ENCODE data around the gene STXBP3. TPM values are rescaled to one million over a fixed set of nuclear protein-coding genes. Genes with fewer than 3 reads are reported as not detected.

Gene STXBP3
- polyA plus RNA-seq, 3 donors = 32.3 to 56.2 (median 48.3) TPM

DNA sequence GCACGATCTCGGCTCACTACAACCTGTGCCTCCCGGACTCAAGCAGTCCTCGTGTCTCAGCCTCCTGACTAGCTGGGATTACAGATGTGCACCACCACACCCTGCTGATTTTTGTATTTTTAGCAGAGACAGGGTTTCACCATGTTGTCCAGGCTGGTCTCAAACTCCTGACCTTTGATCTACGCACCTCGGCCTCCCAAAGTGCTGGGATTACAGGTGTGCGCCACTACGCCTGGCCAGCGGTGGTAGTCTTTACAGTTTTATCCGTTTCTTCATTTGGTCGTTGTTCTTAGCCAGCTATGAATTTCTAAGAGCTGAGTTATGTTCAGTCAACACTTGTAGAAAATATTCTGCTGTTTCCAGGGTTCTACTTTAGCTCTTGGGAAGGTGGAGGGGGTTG is 57.1 kb downstream of the STXBP3 start:
- H3K36me3 ChIP-seq (replicated peaks in 1 of 2; ENCODE audit: control insufficient read depth in 1 of 2, insufficient read depth in 2 of 2, low read length in 2 of 2) = peaks cover 91 to 100% of the 10 kb centered on the region in 2 donors

DNA sequence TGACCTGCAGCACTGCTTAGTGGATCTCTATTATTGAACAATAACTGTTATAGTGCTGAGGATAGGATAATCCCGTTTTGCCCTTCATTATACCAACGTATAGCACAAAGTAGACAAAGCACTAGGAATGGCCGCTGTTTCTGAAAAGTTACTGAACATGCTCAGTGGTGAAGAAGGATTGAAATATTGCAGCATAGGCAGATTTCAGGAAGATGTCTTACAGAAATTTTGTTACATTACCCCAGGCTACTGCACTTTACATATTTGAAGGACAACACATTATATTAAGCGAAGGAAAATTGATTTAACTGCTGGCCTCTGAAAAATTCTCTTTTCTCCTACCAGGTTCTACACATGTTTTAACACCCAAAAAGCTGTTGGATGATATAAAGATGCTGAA is 62.0 kb downstream of the STXBP3 start:
- H3K27me3 ChIP-seq (ENCODE audit: control insufficient read depth in 2 of 2, insufficient read depth in 2 of 2, low read length in 2 of 2) = no peaks in the 10 kb centered on the region
- no peak overlapping the region for H3K9ac ChIP-seq (ENCODE audit: insufficient read depth, low read length, poor library complexity, severe bottlenecking)
- Mint-ChIP-seq H3K27me3 (ENCODE audit: low read depth in 3 of 3) (peaks cover 0 to 2% (median 0%) of the 10 kb centered on the region in 3 donors), H3K4me3 (no peak overlapping the region), H3K4me1 (no peaks in the 10 kb centered on the region), H3K36me3 (peaks cover 59 to 79% of the 10 kb centered on the region in 2 donors), H3K27ac (no peak overlapping the region), H3K9me3 (no peaks in the 10 kb centered on the region)
- peaks cover 86 to 89% of the 10 kb centered on the region in 2 donors for H3K36me3 ChIP-seq (replicated peaks in 1 of 2; ENCODE audit: control insufficient read depth in 1 of 2, insufficient read depth in 2 of 2, low read length in 2 of 2)
- no peaks in the 10 kb centered on the region for H3K4me1 ChIP-seq (ENCODE audit: control insufficient read depth in 1 of 2, insufficient read depth in 2 of 2, low read length in 2 of 2)
- no peak overlapping the region for H3K27ac ChIP-seq (ENCODE audit: low read depth in 1 of 2, low read length in 2 of 2)
- H3K4me2 ChIP-seq (replicated peaks; ENCODE audit: extremely low read depth, low read length, poor library complexity, severe bottlenecking) = no peak overlapping the region
- WGBS (ENCODE audit: insufficient coverage) = 100% methylated on average over 1 of the region's 4 CpGs
- peaks cover 6% of the 10 kb centered on the region for H4K20me1 ChIP-seq (ENCODE audit: insufficient read depth, low read length)
- TF ChIP-seq, protein P1, sequence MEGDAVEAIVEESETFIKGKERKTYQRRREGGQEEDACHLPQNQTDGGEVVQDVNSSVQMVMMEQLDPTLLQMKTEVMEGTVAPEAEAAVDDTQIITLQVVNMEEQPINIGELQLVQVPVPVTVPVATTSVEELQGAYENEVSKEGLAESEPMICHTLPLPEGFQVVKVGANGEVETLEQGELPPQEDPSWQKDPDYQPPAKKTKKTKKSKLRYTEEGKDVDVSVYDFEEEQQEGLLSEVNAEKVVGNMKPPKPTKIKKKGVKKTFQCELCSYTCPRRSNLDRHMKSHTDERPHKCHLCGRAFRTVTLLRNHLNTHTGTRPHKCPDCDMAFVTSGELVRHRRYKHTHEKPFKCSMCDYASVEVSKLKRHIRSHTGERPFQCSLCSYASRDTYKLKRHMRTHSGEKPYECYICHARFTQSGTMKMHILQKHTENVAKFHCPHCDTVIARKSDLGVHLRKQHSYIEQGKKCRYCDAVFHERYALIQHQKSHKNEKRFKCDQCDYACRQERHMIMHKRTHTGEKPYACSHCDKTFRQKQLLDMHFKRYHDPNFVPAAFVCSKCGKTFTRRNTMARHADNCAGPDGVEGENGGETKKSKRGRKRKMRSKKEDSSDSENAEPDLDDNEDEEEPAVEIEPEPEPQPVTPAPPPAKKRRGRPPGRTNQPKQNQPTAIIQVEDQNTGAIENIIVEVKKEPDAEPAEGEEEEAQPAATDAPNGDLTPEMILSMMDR (IDR thresholded peaks at IDR 0.05) = no peak
- intact Hi-C loops (cut with micrococcal nuclease) = no loop called here
- no peak overlapping the region for H3K4me3 ChIP-seq (replicated peaks in 1 of 3; ENCODE audit: low read depth in 2 of 3, low read length in 3 of 3)
- no peaks in the 10 kb centered on the region for H3K9me3 ChIP-seq (replicated peaks in 1 of 2; ENCODE audit: control insufficient read depth in 1 of 2, insufficient read depth in 1 of 2, low read length in 2 of 2)
- no peak for DNase-seq
- H3K79me2 ChIP-seq (ENCODE audit: insufficient read depth, low read length) = no peaks in the 10 kb centered on the region
- H2AFZ ChIP-seq (ENCODE audit: insufficient read depth, low read depth, low read length, poor library complexity, severe bottlenecking) = no peak overlapping the region

More for the DNA sequence above, 57.1 kb downstream of the STXBP3 start:
- H2AFZ ChIP-seq (ENCODE audit: insufficient read depth, low read depth, low read length, poor library complexity, severe bottlenecking) = no peak overlapping the region
- no peak overlapping the region for H3K27ac ChIP-seq (ENCODE audit: low read depth in 1 of 2, low read length in 2 of 2)
- no peak overlapping the region for H3K4me2 ChIP-seq (replicated peaks; ENCODE audit: extremely low read depth, low read length, poor library complexity, severe bottlenecking)
- WGBS (ENCODE audit: insufficient coverage) = 99% methylated on average over 11 of the region's 11 CpGs
- H3K79me2 ChIP-seq (ENCODE audit: insufficient read depth, low read length) = no peaks in the 10 kb centered on the region
- intact Hi-C loops (cut with micrococcal nuclease) = no loop called here
- Mint-ChIP-seq H3K4me3 (no peak overlapping the region), H3K27me3 (ENCODE audit: low read depth in 3 of 3) (no peaks in the 10 kb centered on the region), H3K27ac (no peak overlapping the region), H3K4me1 (no peaks in the 10 kb centered on the region), H3K36me3 (peaks cover 68 to 88% of the 10 kb centered on the region in 2 donors), H3K9me3 (no peaks in the 10 kb centered on the region)
- peaks cover 12% of the 10 kb centered on the region for H4K20me1 ChIP-seq (ENCODE audit: insufficient read depth, low read length)
- no peak overlapping the region for H3K9ac ChIP-seq (ENCODE audit: insufficient read depth, low read length, poor library complexity, severe bottlenecking)
- H3K9me3 ChIP-seq (replicated peaks in 1 of 2; ENCODE audit: control insufficient read depth in 1 of 2, insufficient read depth in 1 of 2, low read length in 2 of 2) = no peaks in the 10 kb centered on the region
- no peak overlapping the region for H3K4me3 ChIP-seq (replicated peaks in 1 of 3; ENCODE audit: low read depth in 2 of 3, low read length in 3 of 3)
- TF ChIP-seq, protein P1 (IDR thresholded peaks at IDR 0.05) = no peak
- no peaks in the 10 kb centered on the region for H3K4me1 ChIP-seq (ENCODE audit: control insufficient read depth in 1 of 2, insufficient read depth in 2 of 2, low read length in 2 of 2)
- no peak for DNase-seq
- H3K27me3 ChIP-seq (ENCODE audit: control insufficient read depth in 2 of 2, insufficient read depth in 2 of 2, low read length in 2 of 2) = no peaks in the 10 kb centered on the region
